IMR-90 (cell line): Measurements from ENCODE around the gene PLEKHG2. TPM values are rescaled to one million over a fixed set of nuclear protein-coding genes. Genes with fewer than 3 reads are reported as not detected.

Source experiments
- ATAC-seq: fragments of 200-7000 bp; cut with Tn5 transposase; 2 replicates; pipeline ENCODE4 v1.9.1; 2020; ENCODE audit warnings: low read depth, mild to moderate bottlenecking, moderate library complexity
- BruUV-seq: library from RNA; stranded (reverse); fragments of 400-500 nt; replicated peaks from 2 replicates; lab custom pipeline; 2021; lab: Mats Ljungman, UMichigan
- CTCF ChIA-PET: fragments of 300-600 bp; formaldehyde crosslinking; extraction: SDS; loops from one replicate; lab custom pipeline; 2021; ENCODE audit warnings: antibody characterized with exemption; lab: Yijun Ruan, JAX
- POLR2A ChIA-PET: fragments of 300-600 bp; sonication (Branson Sonifier 250); formaldehyde crosslinking; loops from one replicate; lab custom pipeline; 2022; ENCODE audit warnings: antibody characterized with exemption; ENCODE audit not compliant: unreplicated experiment; lab: Charles Lee
- DNase-seq: peaks from one replicate; pipeline ENCODE4 v3.0.0; 2013
- H2AFZ ChIP-seq: replicated peaks from 2 replicates; pipeline ENCODE3; 2013; ENCODE audit warnings: low read length, mild to moderate bottlenecking; ENCODE audit not compliant: poor library complexity
- H2AK5ac ChIP-seq: 2 replicates; pipeline ENCODE4 v1.6.1; 2013; ENCODE audit warnings: low read depth, low read length, inconsistent platforms
- H2AK9ac ChIP-seq: replicated peaks from 2 replicates; pipeline ENCODE3; 2013; ENCODE audit warnings: mild to moderate bottlenecking, low read depth, low read length, moderate library complexity; ENCODE audit not compliant: poor library complexity
- H2BK120ac ChIP-seq: 2 replicates; pipeline ENCODE4 v1.6.1; 2013; ENCODE audit warnings: low read depth, low read length, inconsistent platforms
- H2BK15ac ChIP-seq: 3 replicates; pipeline ENCODE4 v1.6.1; 2013; ENCODE audit warnings: low read depth, low read length, inconsistent platforms
- H2BK20ac ChIP-seq: 2 replicates; pipeline ENCODE4 v1.6.1; 2013; ENCODE audit warnings: low read depth, mild to moderate bottlenecking, inconsistent platforms, low read length, moderate library complexity
- H2BK5ac ChIP-seq: 2 replicates; pipeline ENCODE4 v1.6.1; 2013; ENCODE audit warnings: mild to moderate bottlenecking, low read depth, low read length, inconsistent platforms; ENCODE audit not compliant: poor library complexity, severe bottlenecking
- H3K14ac ChIP-seq: replicated peaks from 2 replicates; pipeline ENCODE4 v1.6.1; 2013; ENCODE audit warnings: low read depth, low read length, inconsistent platforms
- H3K18ac ChIP-seq: 2 replicates; pipeline ENCODE4 v1.6.1; 2013; ENCODE audit warnings: low read depth, low read length, control low read depth
- H3K23ac ChIP-seq: 2 replicates; pipeline ENCODE4 v1.6.1; 2013; ENCODE audit warnings: low read depth, low read length, inconsistent platforms
- H3K27ac ChIP-seq: 2 replicates; pipeline ENCODE4 v1.5.1; 2013; ENCODE audit warnings: mild to moderate bottlenecking, control low read depth, low read length; ENCODE audit not compliant: insufficient read depth
- H3K27me3 ChIP-seq: 2 replicates; pipeline ENCODE4 v1.6.1; 2013; ENCODE audit warnings: low read length; ENCODE audit not compliant: control insufficient read depth, insufficient read depth
- H3K36me3 ChIP-seq: 2 replicates; pipeline ENCODE4 v1.6.1; 2013; ENCODE audit warnings: low read length, mixed read lengths; ENCODE audit not compliant: control insufficient read depth, insufficient read depth
- H3K4ac ChIP-seq: 2 replicates; pipeline ENCODE4 v1.6.1; 2013; ENCODE audit warnings: low read depth, low read length, inconsistent platforms
- H3K4me1 ChIP-seq: 2 replicates; pipeline ENCODE4 v1.6.1; 2013; ENCODE audit warnings: low read length, mixed read lengths; ENCODE audit not compliant: control insufficient read depth, insufficient read depth
- H3K4me2 ChIP-seq: 2 replicates; pipeline ENCODE4 v1.6.1; 2013; ENCODE audit warnings: low read depth, mild to moderate bottlenecking, control low read depth, low read length, moderate library complexity
- H3K4me3 ChIP-seq: 2 replicates; pipeline ENCODE4 v1.5.1; 2013; ENCODE audit warnings: low read depth, mild to moderate bottlenecking, control low read depth, low read length, moderate library complexity; ENCODE audit not compliant: insufficient read depth
- H3K56ac ChIP-seq: 2 replicates; pipeline ENCODE4 v1.6.1; 2013; ENCODE audit warnings: low read length, inconsistent platforms; ENCODE audit not compliant: insufficient read depth; ENCODE audit errors: extremely low read depth
- H3K79me1 ChIP-seq, 2 experiments: 2 replicates each; pipeline ENCODE4 v1.6.1; 2013; ENCODE audit warnings: low read length in 2 of 2, inconsistent platforms in 1 of 2, low read depth in 1 of 2
- H3K9ac ChIP-seq: 2 replicates; pipeline ENCODE4 v1.6.1; 2013; ENCODE audit warnings: low read depth, low read length, control low read depth
- H3K9me1 ChIP-seq: 2 replicates; pipeline ENCODE4 v1.6.1; 2013; ENCODE audit warnings: low read length, inconsistent platforms; ENCODE audit not compliant: insufficient read depth
- H3K9me3 ChIP-seq: 2 replicates; pipeline ENCODE4 v1.6.1; 2013; ENCODE audit warnings: low read length; ENCODE audit not compliant: control insufficient read depth, insufficient read depth
- H4K20me1 ChIP-seq: 2 replicates; pipeline ENCODE4 v1.6.1; 2013; ENCODE audit warnings: low read length, inconsistent platforms; ENCODE audit not compliant: insufficient read depth
- H4K5ac ChIP-seq: 2 replicates; pipeline ENCODE4 v1.6.1; 2013; ENCODE audit warnings: mild to moderate bottlenecking, low read depth, low read length, control low read depth
- H4K8ac ChIP-seq, 2 experiments: 2 replicates each; pipeline ENCODE4 v1.6.1; 2013; ENCODE audit warnings: low read depth in 2 of 2, low read length in 2 of 2, control low read depth in 1 of 2, inconsistent platforms in 1 of 2
- H4K91ac ChIP-seq: 2 replicates; pipeline ENCODE4 v1.6.1; 2013; ENCODE audit warnings: low read depth, low read length, inconsistent platforms; ENCODE audit not compliant: insufficient read depth
- BHLHE40 ChIP-seq: fragments of 150-350 bp; IDR thresholded peaks from 2 replicates; pipeline ENCODE4 v1.6.1; 2016; ENCODE audit warnings: mild to moderate bottlenecking, low read depth, low read length
- CHD1 ChIP-seq: IDR thresholded peaks from 2 replicates; pipeline ENCODE4 v1.6.1; 2012; ENCODE audit warnings: low read depth, low read length, improper control_type of control experiment
- CTCF ChIP-seq: conservative IDR thresholded peaks from 2 replicates; pipeline ENCODE4 v1.5.1; 2012; ENCODE audit warnings: mild to moderate bottlenecking, low read depth, low read length, improper control_type of control experiment
- FOS ChIP-seq: fragments of 150-350 bp; IDR thresholded peaks from 2 replicates; pipeline ENCODE4 v1.6.1; 2016; ENCODE audit warnings: low read depth, low read length
- MAFK ChIP-seq: IDR thresholded peaks from 2 replicates; pipeline ENCODE4 v1.6.1; 2012; ENCODE audit warnings: low read depth, low read length, improper control_type of control experiment
- MAZ ChIP-seq: IDR thresholded peaks from 2 replicates; pipeline ENCODE4 v1.6.1; 2012; ENCODE audit warnings: low read depth, mild to moderate bottlenecking, low read length, improper control_type of control experiment, moderate library complexity, borderline replicate concordance
- MXI1 ChIP-seq: IDR thresholded peaks from 2 replicates; pipeline ENCODE4 v1.6.1; 2012; ENCODE audit warnings: low read depth, mild to moderate bottlenecking, low read length, moderate library complexity, borderline replicate concordance
- NFE2L2 ChIP-seq: fragments of 150-350 bp; IDR thresholded peaks from 2 replicates; pipeline ENCODE4 v1.6.1; 2016; ENCODE audit warnings: low read depth, mild to moderate bottlenecking, low read length
- POLR2A ChIP-seq: IDR thresholded peaks from 2 replicates; pipeline ENCODE4 v1.6.1; 2012; ENCODE audit warnings: mild to moderate bottlenecking, low read depth, low read length
- RAD21 ChIP-seq: IDR thresholded peaks from 2 replicates; pipeline ENCODE4 v1.6.1; 2012; ENCODE audit warnings: low read length, improper control_type of control experiment
- RCOR1 ChIP-seq: IDR thresholded peaks from 2 replicates; pipeline ENCODE4 v1.6.1; 2012; ENCODE audit warnings: mild to moderate bottlenecking, low read length, improper control_type of control experiment; ENCODE audit not compliant: insufficient replicate concordance
- RFX5 ChIP-seq: IDR thresholded peaks from 2 replicates; pipeline ENCODE4 v1.8.0; 2012; ENCODE audit warnings: low read depth, mild to moderate bottlenecking, low read length, moderate library complexity
- SMC3 ChIP-seq: fragments of 150-350 bp; IDR thresholded peaks from 2 replicates; pipeline ENCODE4 v1.6.1; 2016; ENCODE audit warnings: low read depth, mild to moderate bottlenecking, antibody characterized with exemption, low read length, moderate library complexity
- USF2 ChIP-seq: fragments of 150-350 bp; IDR thresholded peaks from 2 replicates; pipeline ENCODE4 v1.6.1; 2017; ENCODE audit warnings: mild to moderate bottlenecking, antibody characterized with exemption, low read length, low read depth
- WGBS, 2 experiments: methylation state at CpG; one replicate each; pipeline versions ENCODE4 v1.1.5 to v1.1.7; 2013; ENCODE audit warnings: missing lambda C conversion rate in 2 of 2; ENCODE audit not compliant: insufficient read length in 1 of 2; ENCODE audit errors: extremely low coverage in 2 of 2; 5-methylcytosine and 5-hydroxymethylcytosine counted together
- dilution Hi-C: fragments of 300-500 bp; cut with HindIII; formaldehyde crosslinking; loops from one replicate; pipeline ENCODE4 v1.14.3; 2018; ENCODE audit warnings: low sequenced_read_pairs; ENCODE audit not compliant: unreplicated experiment
- in situ Hi-C: fragments of 300-500 bp; cut with MboI; formaldehyde crosslinking; loops from 3 replicates; pipeline ENCODE4 v1.14.3; 2019; ENCODE audit warnings: low sequenced_read_pairs, inconsistent platforms, mixed read lengths
- intact Hi-C: fragments of 100-400 bp; cut with micrococcal nuclease; formaldehyde crosslinking; loops from 2 replicates; pipeline ENCODE4 v1.10.0; 2022
- polyA plus RNA-seq, 3 experiments: library from polyadenylated mRNA; depleted of rRNA; stranded (reverse); fragments of >200 nt; gene quantifications; 2 replicates each; pipeline ENCODE4 v1.2.3, GENCODE V29; 2012; ENCODE audit warnings: low replicate concordance in 1 of 3
- total RNA-seq: library from RNA; depleted of rRNA; stranded (reverse); fragments of >200 nt; gene quantifications from 2 replicates; pipeline ENCODE4 v1.2.3, GENCODE V29; 2012

PLEKHG2 gene
- total and polyA plus RNA-seq, 2 of the 4 experiments (the other 2 are of a cell fraction): 6.5 to 28.3 TPM

DNA sequence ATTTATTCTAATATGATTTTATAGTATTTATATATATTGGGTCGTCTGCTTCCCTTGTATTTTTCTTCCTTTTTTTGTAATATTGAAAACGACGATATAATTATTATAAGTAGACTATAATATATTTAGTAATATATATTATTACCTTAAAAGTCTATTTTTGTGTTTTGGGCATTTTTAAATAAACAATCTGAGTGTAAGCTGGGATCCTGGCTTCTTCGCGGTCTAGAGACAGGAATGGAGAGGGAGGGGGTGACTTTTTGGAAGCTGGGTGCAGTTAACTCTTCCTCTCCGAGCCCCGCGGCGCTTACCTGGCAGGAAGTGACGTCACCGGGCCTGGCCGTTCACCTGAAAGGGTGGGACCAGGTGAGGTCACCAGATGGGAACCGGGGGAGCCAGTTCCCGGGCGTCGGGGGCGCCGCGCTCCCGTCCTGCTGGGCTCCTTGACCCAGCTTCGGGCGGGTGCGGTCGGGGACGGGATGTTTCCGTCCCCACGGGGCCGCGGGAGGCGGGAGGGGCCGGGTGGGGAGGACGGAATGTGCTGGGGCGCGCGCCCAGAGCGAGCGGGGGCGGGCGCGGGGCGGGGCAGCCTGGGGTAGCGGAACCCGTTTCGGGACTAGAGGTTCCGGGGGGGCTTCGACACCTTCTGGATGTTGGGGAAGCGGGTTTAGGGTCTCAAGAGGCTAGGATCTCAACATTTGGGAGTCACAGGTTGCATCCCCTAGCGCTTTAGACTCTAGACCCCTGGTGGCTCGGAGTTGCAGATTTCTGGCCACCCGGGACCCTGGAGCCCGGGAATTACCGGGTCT is 3.1 kb upstream of the PLEKHG2 start:
- POLR2A ChIA-PET: interaction anchor here (0.6 kb wide), 1 partner anchor 19 kb away, joined by 4 read pairs; no protein-coding TSS in a partner anchor
- TF ChIP-seq POLR2A (peak; percentile 97), MAFK (no peak), FOS (0 out of 2 replicates have a peak, but pooled peaks have one; percentile 3), MXI1 (no peak), MAZ (peak; percentile 81; the same call in 1 of the 2 replicates), RAD21 (no peak), NFE2L2 (no peak), CTCF (no peak), RCOR1 (no peak), USF2 (peak; percentile 61; the same call in 1 of the 2 replicates), BHLHE40 (0 out of 2 replicates have a peak, but pooled peaks have one; percentile 8), RFX5 (no peak), SMC3 (no peak), CHD1 (no peak; the same call in 1 of the 2 replicates)

More for the DNA sequence above, 3.1 kb upstream of the PLEKHG2 start:
- CTCF ChIA-PET: no interaction called here
- H2BK5ac ChIP-seq: peak overlapping the region; percentile 87
- DNase-seq (peak; percentile 61), ATAC-seq (peak; percentile 1; the same call in 1 of the 2 replicates)
- H3K14ac ChIP-seq: peak overlapping the region; percentile 99
- peak overlapping the region; percentile 98 for H3K4ac ChIP-seq
- peaks cover 17% of the 10 kb centered on the region for H3K4me1 ChIP-seq
- peak overlapping the region; percentile 94 to 95 for H4K8ac ChIP-seq
- H2BK15ac ChIP-seq: peak overlapping the region; percentile 84; the same call in 1 of the 3 replicates
- no TSS peak for BruUV-seq
- no peaks in the 10 kb centered on the region for H3K9me1 ChIP-seq
- peak overlapping the region; percentile 87 for H2AK5ac ChIP-seq
- peak overlapping the region; percentile 83 for H3K18ac ChIP-seq
- H2AK9ac ChIP-seq: peak overlapping the region; percentile 97
- in situ Hi-C loops (no loop called here), dilution Hi-C loops (no loop called here), intact Hi-C loops (no loop called here)
- H3K4me3 ChIP-seq: peak overlapping the region; percentile 58
- H3K4me2 ChIP-seq: peak overlapping the region; percentile 96
- peak overlapping the region; percentile 73 for H4K5ac ChIP-seq
- peak overlapping the region; percentile 84 for H2BK120ac ChIP-seq
- peaks cover 15% of the 10 kb centered on the region for H3K36me3 ChIP-seq
- H3K79me1 ChIP-seq: peaks cover 5 to 40% of the 10 kb centered on the region in 2 experiments; a peak in 3 of 4 replicates
- peak overlapping the region; percentile 96 for H4K91ac ChIP-seq
- peak overlapping the region; percentile 98 for H3K56ac ChIP-seq
- no peaks in the 10 kb centered on the region for H3K9me3 ChIP-seq
- peak overlapping the region; percentile 78 for H2AFZ ChIP-seq
- peak overlapping the region; percentile 97 for H3K27ac ChIP-seq
- H3K23ac ChIP-seq: peak overlapping the region; percentile 95
- H2BK20ac ChIP-seq: no peak overlapping the region
- H3K9ac ChIP-seq: peak overlapping the region; percentile 93
- 3% methylated on average over 8 of the region's 52 CpGs; no CpG with 5 or more reads in 1 of the 2 experiments for WGBS, 2 experiments
- H3K27me3 ChIP-seq: no peaks in the 10 kb centered on the region
- H4K20me1 ChIP-seq: peaks cover 35% of the 10 kb centered on the region
